Measurements from ENCODE around the gene CBY1.

Gene CBY1

DNA sequence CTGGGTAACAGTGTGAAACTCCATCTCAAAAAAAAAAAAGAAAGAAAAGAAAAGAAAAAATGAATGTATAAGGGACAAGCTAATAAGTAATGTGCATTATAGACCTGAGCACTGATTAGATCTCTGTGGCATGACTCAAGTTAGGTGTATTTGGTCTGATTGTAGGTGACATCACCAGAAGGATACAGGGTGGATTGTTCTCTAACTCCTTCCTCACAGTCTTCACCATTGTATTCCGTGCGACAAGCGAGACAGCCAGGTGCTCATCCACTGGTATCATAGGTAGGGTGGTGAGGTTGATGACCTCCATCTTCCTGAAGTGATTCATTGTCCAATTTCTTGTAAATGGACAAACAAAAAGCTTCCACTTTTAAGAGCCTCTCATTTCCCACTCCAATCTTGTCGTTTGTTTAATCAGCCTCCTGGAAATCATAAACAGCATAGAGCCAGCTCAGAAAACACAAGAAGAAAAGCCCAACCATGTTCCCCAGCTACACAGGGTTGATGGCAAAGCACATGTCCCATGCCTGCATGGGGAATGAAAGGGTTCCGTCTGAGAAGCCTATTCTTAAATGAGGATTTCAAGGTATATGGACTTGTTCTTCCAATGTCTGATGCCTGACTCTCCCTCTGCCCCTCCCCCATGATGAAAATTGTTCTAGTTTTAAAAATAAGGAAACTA lies 6.5 kb upstream of the CBY1 start:
- DNase-seq: no peak

DNA sequence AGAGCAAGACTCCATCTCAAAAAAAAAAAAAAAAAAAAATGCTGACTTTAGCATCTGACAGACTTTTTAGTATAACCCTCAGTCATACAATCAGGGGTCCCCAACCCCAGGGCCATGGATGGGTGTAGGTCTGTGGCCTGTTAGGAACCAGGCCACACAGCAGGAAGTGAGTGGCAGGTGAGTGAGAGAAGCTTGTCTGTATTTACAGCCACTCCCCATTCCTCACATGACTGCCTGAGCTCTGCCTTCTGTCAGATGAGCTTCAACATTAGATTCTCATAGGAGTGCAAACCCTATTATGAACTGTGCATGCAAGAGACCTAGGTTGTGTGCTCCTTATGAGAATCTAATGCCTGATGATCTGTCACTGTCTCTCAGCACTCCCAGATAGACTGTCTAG lies 3.6 kb upstream of the CBY1 start:
- DNase-seq: no peak

DNA sequence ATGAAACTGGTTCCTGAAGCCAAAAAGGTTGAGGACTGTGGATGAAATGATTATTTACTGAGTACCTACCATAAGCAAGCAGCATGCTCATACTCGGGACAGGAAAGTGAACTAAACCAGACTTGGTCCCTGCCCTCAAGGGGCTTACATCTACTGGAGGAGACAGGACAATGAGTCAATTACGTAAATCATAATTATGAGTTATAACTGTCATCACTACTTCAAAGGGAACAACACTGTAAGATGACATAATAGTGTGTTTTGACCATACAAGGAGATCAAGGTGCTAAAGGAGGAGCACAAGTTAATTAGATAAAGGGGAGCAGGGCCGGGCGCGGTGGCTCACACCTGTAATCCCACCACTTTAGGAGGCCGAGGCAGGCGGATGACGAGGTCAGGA lies 2.7 kb upstream of the CBY1 start:
- DNase-seq: no peak

DNA sequence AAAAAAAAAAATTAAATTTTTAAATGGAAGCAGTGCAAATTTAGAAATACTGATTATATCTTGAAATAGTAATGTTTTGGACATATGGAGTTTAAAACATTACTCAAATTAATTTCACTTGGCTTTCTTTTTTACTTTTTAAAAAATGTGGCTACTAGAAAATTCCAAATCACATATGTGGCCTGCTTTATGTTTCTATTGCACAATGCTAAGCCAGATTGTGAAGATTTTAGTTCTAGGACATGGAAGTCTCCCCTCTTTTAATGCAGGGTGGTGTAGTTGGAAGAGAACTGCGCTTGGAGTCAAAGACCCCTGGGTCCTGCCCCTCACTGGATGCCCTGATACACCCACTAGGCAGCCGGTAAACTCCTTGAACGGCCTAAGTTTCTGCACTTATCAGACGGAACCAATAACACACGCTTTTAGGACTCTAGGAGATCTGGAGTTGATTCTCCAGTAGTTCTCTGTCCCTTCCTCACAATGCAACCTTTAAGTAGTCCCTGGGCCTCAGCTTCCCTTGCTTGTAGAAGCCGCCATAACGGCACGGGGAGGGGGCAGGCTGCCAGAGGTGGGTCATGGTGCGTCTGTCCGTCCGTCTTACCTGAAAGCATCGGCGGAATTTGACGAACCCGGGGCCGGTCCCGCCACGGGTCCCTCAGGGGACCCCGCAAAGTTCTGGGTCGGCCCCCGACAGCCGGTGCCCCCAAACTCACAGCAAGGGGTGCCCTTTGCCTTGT lies 751 bp upstream of the CBY1 start:
- no peak for DNase-seq

DNA sequence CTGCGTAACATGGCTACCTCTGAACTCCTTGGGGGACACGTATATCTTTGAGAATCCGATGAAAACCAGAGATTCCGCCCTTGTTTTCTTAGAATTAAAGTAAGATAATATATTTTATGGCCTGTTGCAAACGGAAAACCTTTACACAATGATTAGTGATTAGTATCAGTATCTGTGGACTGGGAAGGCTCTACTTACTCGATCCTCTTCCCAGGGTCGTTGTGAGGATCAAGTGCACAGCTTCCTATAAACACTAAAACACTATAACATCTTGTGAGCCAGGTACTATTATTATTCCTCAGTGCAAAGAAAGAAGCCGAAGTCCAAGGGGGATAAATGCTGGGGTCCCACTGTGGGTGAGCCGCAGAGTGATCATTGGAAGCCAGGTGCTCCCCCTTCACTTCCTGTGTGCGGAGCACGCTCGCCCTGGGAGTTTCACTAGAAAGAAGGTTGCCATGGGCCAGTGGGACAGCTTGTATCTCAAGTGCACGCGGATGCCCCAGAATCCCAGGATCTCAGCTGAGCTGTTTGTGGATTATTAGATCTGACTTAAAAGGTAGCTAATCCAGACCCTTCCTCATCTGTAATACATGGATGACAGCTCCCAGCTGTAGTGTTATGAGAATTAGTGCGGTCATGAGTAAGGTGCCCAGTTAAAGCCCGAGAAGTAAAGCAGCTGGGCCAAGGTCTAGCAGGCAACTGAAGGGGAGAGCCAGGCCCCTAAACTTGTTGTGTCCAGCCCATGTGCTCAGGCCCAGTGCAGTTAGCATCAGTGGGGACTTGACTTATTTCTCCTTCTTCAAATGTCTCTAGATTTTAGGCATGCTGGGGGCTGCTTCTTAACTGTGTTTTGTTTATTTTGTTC lies 839 bp downstream of the CBY1 start:
- peak; percentile 9 for DNase-seq

DNA sequence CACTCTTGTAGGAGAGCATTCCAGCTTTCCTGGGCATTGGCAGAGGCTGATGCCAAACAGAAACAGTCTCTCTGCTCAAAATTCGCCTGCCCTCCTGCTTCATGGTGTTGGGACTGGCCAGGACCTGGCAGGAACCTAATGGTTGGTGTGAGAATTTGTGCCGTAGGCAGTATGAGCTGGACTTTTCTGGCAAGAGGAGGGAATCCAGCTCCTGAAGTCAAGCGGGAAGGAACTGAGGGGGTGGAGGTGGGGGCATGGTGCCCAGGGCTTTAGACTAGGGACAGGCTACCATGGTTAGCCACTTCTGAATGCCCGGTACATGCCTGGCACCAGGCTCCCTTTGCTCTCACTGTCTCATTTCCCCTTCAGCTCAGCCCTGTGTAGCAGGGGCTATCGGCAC lies 18.4 kb downstream of the CBY1 start:
- no peak for DNase-seq

DNA sequence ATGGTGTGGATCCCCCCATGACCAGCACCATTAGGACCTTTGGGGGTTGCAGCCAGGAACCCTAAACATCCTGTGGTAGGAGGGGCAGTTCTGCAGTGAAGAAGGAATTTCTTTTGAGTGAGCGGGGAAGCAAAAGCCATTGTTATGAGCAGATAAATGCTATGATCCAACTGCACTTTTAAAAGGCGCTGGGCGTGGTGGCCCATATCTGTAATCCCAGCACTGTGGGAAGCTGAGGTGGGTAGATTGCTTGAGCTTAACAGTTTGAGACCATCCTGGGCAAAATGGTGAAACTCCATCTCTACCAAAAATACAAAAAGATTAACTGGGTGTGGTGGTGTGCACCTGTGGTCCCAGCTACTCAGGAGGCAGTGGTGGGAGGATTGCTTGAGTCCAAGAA lies 19.4 kb downstream of the CBY1 start:
- no peak for DNase-seq

DNA sequence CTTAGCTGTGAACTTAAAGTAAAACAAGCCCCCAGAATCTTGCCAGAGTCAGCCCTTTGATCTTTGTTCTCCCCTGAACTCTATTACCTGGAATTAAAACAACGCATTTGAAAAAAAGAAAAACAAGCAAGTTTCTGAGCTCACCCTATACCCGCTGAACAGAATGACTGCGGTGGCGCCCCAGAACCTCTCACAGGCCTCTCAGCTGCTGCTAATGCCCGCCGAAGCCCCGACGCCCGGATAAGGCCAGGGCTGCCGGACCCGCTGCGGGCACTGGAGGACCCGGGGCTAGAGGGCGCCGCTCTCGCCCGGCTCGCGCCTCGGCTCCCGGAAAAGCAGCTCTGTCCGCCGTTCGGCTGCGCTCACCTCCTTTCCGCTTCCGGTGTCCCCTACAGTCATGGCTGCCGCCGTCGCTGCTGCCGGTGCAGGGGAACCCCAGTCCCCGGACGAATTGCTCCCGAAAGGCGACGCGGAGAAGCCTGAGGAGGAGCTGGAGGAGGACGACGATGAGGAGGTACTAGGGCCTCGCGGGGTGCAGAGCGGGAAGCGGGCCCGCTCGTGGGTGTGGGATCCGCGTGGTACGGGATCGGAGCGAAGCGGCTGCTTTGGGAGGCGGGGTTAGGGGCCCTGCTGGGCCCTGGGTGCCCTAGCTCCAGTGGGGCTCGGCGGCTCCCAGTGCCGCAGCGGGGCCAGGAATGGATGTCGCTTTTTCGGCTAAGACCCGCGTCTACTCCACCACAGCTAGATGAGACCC lies 25.3 kb downstream of the CBY1 start, which contains the start of gene TOMM22:
Gene TOMM22, plus strand, starts transcription at position 376 of the 754 bp plus-strand sequence. Its CDS starts 22 bp downstream, at position 398.
- peak; percentile 62 for DNase-seq

DNA sequence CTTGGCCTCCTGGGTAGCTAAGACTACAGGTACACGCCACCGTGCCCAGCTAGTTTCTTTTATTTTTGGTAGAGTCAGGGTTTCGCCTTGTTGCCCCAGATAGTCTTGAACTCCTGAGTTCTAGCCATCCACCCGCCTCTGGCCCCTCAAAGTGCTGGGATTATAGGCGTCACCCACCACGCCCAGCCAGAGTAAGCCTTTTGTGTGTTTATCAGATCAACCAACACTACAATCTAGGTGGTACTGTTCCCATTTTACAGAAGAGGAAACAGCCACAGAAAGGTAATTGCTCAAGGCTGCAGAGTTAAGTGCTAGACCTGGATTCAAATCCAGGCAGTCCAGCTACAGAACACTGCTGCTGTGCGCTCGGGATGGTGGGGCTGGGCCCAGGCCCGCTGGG lies 28.5 kb downstream of the CBY1 start:
- DNase-seq: no peak

DNA sequence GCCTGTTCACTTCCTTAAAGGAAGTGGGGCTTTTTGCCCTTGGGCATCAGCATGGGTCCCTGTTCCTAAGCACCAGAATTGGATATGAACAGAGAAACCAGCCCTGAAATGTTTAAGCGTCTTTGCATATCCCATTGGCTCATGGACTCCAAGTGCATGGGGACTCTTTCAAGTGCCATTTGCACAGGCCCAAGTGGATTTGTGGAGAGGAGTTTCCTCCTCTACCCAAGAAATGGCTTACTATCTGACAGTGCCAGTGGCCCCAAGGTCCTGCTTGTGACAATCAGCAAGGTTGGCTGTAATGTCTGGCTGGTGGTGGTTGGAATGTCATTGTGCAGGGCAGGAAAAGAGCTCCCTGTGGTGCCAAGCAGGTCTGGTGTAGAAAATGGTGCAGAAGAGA lies 29.3 kb downstream of the CBY1 start:
- no peak for DNase-seq

DNA sequence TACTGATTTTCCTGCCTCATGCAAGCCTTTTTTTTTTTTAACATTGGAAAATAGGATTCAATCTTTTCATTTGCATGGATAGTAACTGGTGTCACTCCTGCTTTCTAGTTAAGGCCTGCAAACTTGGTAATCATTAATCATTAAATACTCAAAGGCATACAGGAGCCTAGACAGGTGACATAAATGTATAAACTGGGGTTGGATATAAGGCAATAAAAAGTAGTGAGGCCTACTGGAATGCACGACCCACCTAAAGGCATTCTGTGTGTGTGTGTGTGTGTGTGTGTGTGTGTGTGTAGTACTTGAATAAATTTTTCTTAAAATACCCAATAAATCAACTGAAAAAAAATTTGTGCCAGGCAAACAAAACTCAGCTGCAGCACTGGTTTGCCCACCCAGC lies 33.2 kb downstream of the CBY1 start:
- no peak for DNase-seq

DNA sequence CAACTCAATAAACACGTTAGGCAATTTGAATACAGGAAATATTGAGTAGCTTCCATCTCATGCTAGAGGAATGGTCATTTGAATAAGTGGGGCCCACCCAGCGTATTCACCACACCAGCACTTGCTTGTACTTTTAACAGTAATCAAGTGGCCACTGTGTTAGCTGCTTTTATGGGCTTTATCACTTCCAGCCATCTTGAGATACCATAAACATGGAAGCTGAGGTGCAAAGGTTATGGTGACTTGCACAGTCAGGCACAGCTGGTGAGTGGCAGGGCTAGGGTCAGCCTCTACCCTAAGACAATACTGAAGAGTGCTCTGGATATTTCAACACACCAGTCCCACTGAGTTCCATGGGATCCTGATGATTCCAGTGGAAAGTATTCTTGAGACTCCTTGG lies 37.6 kb downstream of the CBY1 start:
- DNase-seq: no peak

DNA sequence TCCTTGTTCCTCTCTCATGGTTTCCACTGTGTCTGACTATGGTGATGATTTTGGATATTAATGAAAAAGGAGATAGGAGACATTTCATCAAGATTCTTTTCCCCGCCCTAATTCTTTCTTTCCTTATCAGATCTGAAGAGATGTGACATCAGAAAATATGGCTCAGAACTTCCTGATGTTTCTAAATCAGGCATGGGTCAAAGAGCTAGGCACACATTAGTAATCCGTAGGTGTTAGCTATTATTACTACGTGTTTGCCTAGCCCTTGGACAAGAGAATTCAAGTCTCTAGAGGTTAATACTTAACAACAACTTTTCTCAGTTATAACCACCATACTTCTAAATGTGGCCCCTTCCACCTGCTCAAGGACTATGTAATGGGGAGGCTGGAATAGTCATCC lies 38.5 kb downstream of the CBY1 start:
- DNase-seq: no peak

DNA sequence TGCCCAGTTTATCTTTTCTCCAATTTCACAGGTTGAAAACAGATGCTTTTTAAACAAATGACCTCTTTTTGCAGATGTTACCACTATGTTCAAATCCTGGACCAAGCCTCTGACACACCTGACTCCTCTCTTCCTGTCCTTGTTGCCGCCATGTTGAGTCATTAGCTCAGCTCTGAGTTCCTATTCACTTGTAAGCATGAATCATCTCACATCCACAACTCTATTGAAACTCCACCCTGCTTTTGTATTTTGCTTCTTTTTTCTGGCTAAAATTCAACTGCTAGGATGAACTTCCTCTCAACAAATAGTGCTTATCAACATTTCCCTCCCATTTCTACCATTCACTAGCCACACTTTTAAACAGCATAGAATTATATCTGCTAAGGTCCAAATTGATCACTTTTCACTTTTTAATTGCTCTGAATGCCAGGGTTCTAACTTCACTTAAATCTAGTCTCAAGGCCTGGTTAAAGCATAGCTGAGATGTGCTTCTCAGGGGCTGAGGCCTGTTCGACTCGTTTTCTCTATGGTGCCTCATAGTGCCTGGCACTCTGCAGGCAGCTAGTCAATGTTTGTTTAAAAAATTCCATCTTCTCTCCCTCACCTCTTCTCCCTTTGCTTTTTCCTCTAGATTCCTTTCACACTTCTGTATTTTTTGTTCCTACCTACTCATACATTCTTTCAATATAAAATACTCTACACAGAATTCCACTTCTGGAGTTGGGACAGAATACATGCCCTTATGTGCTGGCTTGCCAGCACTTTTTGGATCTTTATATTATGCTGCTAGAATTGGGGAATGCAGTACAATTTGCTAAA lies 40.4 kb downstream of the CBY1 start:
- DNase-seq: no peak

DNA sequence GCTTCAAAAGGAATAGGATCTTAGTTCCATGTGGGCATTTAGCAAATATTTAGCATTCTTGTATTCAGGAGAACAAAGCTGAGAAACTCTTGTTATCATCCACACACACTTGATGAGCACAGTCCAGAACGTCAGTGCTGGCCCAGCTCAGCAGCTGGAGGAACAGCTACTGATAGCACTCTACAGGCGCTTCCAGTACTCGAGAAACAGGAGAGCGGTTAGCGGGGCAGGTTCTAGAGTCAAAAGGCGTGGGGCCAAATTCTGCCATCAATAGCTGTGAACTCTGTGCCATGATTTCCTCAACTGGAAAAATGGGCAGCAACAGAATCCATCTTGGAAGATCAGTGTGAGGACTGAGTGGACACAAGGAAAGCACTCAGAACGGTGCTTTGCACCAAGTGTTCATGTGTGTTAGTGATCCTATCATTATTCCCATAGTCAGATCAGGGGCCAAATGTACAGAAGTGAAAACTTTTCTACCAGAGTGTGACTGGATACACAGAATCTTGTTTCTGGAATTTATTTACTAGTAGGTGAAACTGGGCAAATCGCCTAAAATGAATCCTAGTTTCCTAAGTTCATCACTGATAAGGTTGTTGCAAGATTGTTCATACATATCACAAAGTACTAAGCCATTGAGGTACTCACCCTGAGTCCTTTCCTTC lies 41.1 kb downstream of the CBY1 start:
- no peak for DNase-seq

DNA sequence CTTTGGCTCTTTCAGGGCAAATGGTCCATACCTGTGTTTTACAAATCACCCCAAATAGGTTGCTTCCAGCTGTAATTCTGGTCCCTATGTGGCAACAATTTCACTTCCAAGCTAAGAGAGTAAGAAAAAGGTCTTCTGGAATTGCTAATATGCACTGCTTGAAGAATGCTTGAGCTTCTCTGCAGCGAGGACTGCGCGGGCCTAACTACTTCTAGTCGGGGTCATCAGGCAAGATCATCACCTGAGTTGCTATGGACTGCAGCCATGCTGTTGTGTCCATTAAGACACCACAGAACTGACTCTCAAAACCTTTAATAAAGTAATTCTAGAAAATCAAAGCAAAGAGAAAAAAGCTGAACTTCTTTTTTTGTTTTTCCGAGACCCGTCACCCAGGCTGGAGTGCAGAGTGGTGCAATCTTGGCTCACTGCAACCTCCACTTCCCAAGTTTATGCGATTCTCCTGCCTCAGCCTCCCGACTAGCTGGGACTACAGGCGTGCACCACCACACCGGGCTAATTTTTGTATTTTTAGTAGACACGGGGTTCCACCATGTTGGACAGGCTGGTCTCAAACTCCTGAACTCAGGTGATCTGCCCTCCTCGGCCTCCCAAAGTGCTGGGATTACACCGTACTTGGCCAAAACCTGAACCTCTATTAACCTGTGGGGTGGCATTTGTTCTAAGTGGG lies 42.1 kb downstream of the CBY1 start:
- DNase-seq: no peak

DNA sequence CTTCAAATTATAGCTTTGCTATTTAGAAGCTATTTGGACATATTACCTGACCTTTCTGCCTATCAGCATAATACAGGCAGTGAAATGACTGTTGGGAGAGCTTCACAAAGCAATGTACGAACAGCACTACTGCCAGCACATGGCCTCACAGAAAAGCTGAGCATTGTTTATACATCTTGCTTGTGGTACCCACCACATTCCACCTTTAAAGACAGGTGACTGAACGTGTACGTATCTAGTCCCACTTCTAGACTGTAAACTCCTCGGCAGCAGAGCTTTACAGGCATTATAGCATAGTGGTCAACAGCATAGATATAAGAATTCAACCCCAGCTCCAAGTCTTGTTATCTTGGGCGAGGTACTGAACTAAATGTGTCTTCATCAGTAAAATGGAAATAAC lies 42.7 kb downstream of the CBY1 start:
- no peak for DNase-seq

DNA sequence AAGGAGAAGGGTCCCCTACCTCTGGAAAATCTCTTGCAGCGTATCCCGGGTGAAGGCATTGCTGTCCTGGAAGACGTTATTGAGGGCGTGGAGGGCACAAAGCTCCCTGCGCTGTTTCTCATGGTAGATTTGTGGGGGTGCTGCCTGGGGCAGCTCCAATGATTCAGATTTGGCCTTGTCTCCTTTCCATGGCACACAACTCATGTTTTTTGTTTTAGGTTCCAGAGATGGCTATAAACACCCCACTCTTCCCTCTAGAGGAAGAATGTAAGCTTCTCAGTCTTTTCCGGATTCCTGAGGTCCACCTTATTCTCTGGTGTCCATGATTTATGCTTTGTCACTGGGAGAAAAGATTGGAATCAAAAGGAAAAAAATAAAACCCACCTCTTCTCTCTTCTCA lies 43.3 kb downstream of the CBY1 start:
- DNase-seq: no peak

DNA sequence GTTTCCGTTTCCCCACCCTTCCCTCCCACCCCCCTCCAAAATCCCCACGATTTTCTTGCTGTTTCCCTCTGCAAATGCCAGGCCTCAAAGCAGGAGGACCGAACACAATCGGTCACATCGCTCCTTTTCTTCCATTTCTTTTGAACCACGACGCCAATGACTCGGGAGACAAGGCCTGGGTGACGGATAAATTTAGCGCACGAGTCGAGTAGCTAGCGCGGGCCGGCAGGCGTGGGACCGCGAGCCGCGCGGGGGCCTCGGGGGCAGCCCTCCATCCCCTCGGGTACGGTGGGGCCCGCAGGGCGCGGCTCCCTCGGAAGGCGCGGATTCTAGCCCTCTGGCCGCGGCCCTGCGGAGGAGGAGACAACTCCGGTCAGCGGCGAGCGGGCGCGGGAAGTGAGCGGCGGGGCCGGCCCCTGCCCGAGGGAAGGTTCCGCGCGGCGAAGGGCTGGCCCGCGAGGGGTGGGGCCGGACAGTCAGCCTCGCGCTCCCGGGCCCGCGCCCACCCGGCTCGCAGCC lies 43.9 kb downstream of the CBY1 start:
- DNase-seq: no peak

All from effector CD8-positive, alpha-beta T cell (primary cell).